Thoracic aorta (tissue), 2 donors: ENCODE measurements around the gene ELOF1. TPM values are rescaled to one million over a fixed set of nuclear protein-coding genes. Genes with fewer than 3 reads are reported as not detected.

Experiments
- ATAC-seq: fragments of 150-250 bp; one replicate; pipeline ENCODE4 v1.8.0; 2017; ENCODE audit warnings: low read depth; ENCODE audit not compliant: insufficient number of reproducible peaks, low FRiP score
- DNase-seq: peaks from one replicate; pipeline ENCODE4 v3.0.0-alpha.2; 2020; ENCODE audit warnings: low spot score
- H3K27ac ChIP-seq, 2 donors: fragments of 200-600 bp; sonication (generic); 1 replicate in 1 of 2; 2 replicates in 1 of 2; pipeline ENCODE4 v1.5.1; 2016; ENCODE audit warnings: mild to moderate bottlenecking in 2 of 2, moderate library complexity in 2 of 2
- H3K27me3 ChIP-seq: fragments of 200-600 bp; sonication (generic); replicated peaks from 2 replicates; pipeline ENCODE4 v1.6.0; 2016; ENCODE audit warnings: mild to moderate bottlenecking; ENCODE audit not compliant: insufficient read depth
- H3K36me3 ChIP-seq: fragments of 200-600 bp; sonication (generic); one replicate; pipeline ENCODE4 v1.5.1; 2016
- H3K4me1 ChIP-seq, 2 donors: fragments of 200-600 bp; sonication (generic); 1 replicate in 1 of 2; 2 replicates in 1 of 2; pipeline versions ENCODE4 v1.5.1 to v1.6.0; 2016; ENCODE audit warnings: low read depth in 2 of 2, mild to moderate bottlenecking in 1 of 2; ENCODE audit not compliant: control insufficient read depth in 1 of 2
- H3K4me3 ChIP-seq: fragments of 200-600 bp; sonication (generic); 2 replicates; pipeline ENCODE4 v1.5.1; 2016; ENCODE audit warnings: mild to moderate bottlenecking
- H3K9me3 ChIP-seq: fragments of 200-600 bp; sonication (generic); 2 replicates; pipeline ENCODE4 v1.5.1; 2016
- total RNA-seq, 2 donors: library from RNA; depleted of rRNA; stranded (reverse); fragments of >200 nt; gene quantifications; one replicate each; pipeline versions ENCODE4 v1.1.0 to v1.2.3, GENCODE V29; 2016
- TF ChIP-seq, protein P1 (sequence below): fragments of 200-600 bp; sonication (generic); IDR thresholded peaks from one replicate; pipeline ENCODE4 v1.5.1; 2019; ENCODE audit warnings: antibody characterized with exemption

The ELOF1 gene
- total RNA-seq, 2 donors from 2014 or later = 24.3 to 36.6 TPM

- ATAC-seq = no peak
- Histone ChIP-seq H3K27ac (no peak overlapping the region), H3K4me1 (no peaks in the 10 kb centered on the region), H3K36me3 (no peaks in the 10 kb centered on the region), H3K27me3 (no peaks in the 10 kb centered on the region), H3K4me3 (no peak overlapping the region), H3K9me3 (no peaks in the 10 kb centered on the region)
- TF ChIP-seq, protein P1, sequence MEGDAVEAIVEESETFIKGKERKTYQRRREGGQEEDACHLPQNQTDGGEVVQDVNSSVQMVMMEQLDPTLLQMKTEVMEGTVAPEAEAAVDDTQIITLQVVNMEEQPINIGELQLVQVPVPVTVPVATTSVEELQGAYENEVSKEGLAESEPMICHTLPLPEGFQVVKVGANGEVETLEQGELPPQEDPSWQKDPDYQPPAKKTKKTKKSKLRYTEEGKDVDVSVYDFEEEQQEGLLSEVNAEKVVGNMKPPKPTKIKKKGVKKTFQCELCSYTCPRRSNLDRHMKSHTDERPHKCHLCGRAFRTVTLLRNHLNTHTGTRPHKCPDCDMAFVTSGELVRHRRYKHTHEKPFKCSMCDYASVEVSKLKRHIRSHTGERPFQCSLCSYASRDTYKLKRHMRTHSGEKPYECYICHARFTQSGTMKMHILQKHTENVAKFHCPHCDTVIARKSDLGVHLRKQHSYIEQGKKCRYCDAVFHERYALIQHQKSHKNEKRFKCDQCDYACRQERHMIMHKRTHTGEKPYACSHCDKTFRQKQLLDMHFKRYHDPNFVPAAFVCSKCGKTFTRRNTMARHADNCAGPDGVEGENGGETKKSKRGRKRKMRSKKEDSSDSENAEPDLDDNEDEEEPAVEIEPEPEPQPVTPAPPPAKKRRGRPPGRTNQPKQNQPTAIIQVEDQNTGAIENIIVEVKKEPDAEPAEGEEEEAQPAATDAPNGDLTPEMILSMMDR = peak; percentile 86
- peak; percentile 22 for DNase-seq
These were observed 28.4 kb upstream of the ELOF1 start for GRCh38 chr19:11587302-11587974.

DNA sequence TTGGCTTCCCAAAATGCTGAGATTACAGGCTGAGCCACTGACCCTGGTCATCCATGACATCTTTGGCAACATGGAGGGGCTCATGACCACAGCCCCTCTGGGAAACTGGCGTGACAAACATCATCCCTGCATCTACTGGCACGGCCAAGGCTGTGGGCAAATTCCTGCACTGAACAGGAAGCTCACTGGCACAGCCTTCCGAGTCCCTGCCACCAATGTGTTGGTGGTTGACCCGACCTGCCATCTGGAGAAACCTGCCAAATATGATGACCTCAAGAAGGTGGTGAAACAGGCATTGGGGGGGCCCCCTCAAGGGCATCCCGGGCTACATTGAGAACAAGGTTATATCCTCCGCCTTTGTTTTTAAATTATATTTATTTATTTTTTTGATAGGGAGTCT, 27.3 kb upstream of the ELOF1 start:
- Histone ChIP-seq H3K36me3 (no peaks in the 10 kb centered on the region), H3K4me1 (no peaks in the 10 kb centered on the region), H3K27ac (no peak overlapping the region), H3K9me3 (no peaks in the 10 kb centered on the region), H3K4me3 (no peak overlapping the region), H3K27me3 (no peaks in the 10 kb centered on the region)
- TF ChIP-seq, protein P1 = no peak
- ATAC-seq (no peak), DNase-seq (no peak)

GRCh38 chr19:11581740-11582139, 22.7 kb upstream of the ELOF1 start:
- H3K4me3 ChIP-seq = no peak overlapping the region
- no peak for ATAC-seq
- no peaks in the 10 kb centered on the region for H3K36me3 ChIP-seq
- H3K27me3 ChIP-seq = no peaks in the 10 kb centered on the region
- H3K9me3 ChIP-seq = no peaks in the 10 kb centered on the region
- no peaks in the 10 kb centered on the region for H3K4me1 ChIP-seq
- H3K27ac ChIP-seq = no peak overlapping the region
- no peak for DNase-seq
- TF ChIP-seq, protein P1 = no peak

GRCh38 chr19:11580116-11580515, 21.1 kb upstream of the ELOF1 start:
- ATAC-seq = no peak
- TF ChIP-seq, protein P1 = no peak

GRCh38 chr19:11578258-11579142, 19.5 kb upstream of the ELOF1 start:
- Histone ChIP-seq H3K4me1 (no peaks in the 10 kb centered on the region), H3K27ac (no peak overlapping the region), H3K9me3 (no peaks in the 10 kb centered on the region), H3K27me3 (no peaks in the 10 kb centered on the region), H3K4me3 (peak overlapping the region; percentile 67), H3K36me3 (no peaks in the 10 kb centered on the region)
- DNase-seq (no peak), ATAC-seq (no peak)
- TF ChIP-seq, protein P1 = no peak

More at GRCh38 chr19:11580116-11580515, 21.1 kb upstream of the ELOF1 start:
- Histone ChIP-seq H3K36me3 (no peaks in the 10 kb centered on the region), H3K4me3 (no peak overlapping the region), H3K27ac (no peak overlapping the region), H3K9me3 (no peaks in the 10 kb centered on the region), H3K27me3 (no peaks in the 10 kb centered on the region), H3K4me1 (no peaks in the 10 kb centered on the region)
- DNase-seq = no peak
